Measurements from ENCODE around the gene ZSCAN21. TPM values are rescaled to one million over a fixed set of nuclear protein-coding genes. Genes with fewer than 3 reads are reported as not detected.
A peak's percentile ranks its signal among the peaks of the same experiment; 100 is the strongest.
"Not testable (repeated sequence)": the region's sequence is repeated elsewhere in the genome, so short reads cannot be mapped to it uniquely, and the experiment has no call there.

ZSCAN21 gene
- 17.0 to 17.6 TPM (median 17.4 TPM) in 3 replicates for total RNA-seq

GRCh38 chr7:100049441-100050291 is at the start of gene ZSCAN21:
Gene ZSCAN21 (plus strand): TSS chr7:100049774. CDS start chr7:100057007, 7,233 bp downstream.
- no peaks in the 10 kb centered on the region for H3K9me3 Mint-ChIP-seq
- TF ChIP-seq CTCF (IDR thresholded peaks at IDR 0.05; ENCODE audit: unreplicated experiment) = no peak
- DNase-seq (ENCODE audit: low spot score in 2 of 2, unreplicated experiment in 2 of 2) = peak; percentile 70 to 85
- no peaks in the 10 kb centered on the region for H3K27me3 Mint-ChIP-seq (ENCODE audit: low read depth)
- H3K36me3 Mint-ChIP-seq = peaks cover 4% of the 10 kb centered on the region
- peak within 1 kb of the TSS; percentile 98 for H3K27ac Mint-ChIP-seq
- H3K4me3 Mint-ChIP-seq = peak within 1 kb of the TSS; percentile 89
- peaks cover 15% of the 10 kb centered on the region for H3K4me1 Mint-ChIP-seq

- Mint-ChIP-seq H3K4me3 (no peak overlapping the region), H3K36me3 (no peaks in the 10 kb centered on the region), H3K27ac (no peak overlapping the region), H3K9me3 (no peaks in the 10 kb centered on the region), H3K27me3 (ENCODE audit: low read depth) (peaks cover 4% of the 10 kb centered on the region), H3K4me1 (peaks cover 3% of the 10 kb centered on the region)
- DNase-seq (ENCODE audit: low spot score in 2 of 2, unreplicated experiment in 2 of 2) = no peak
- TF ChIP-seq CTCF (IDR thresholded peaks at IDR 0.05; ENCODE audit: unreplicated experiment) = no peak
Observed at GRCh38 chr7:100000239-100000638, 49.3 kb upstream of the ZSCAN21 start.

- no peak for TF ChIP-seq CTCF (IDR thresholded peaks at IDR 0.05; ENCODE audit: unreplicated experiment)
- peaks cover 9% of the 10 kb centered on the region for H3K4me1 Mint-ChIP-seq
- no peak for DNase-seq (ENCODE audit: low spot score in 2 of 2, unreplicated experiment in 2 of 2)
Observed at GRCh38 chr7:100003711-100004661, 45.6 kb upstream of the ZSCAN21 start.

GRCh38 chr7:100007887-100008286 is 41.7 kb upstream of the ZSCAN21 start:
- Mint-ChIP-seq H3K4me1 (peaks cover 9% of the 10 kb centered on the region), H3K27ac (no peak overlapping the region), H3K27me3 (ENCODE audit: low read depth) (peaks cover 9% of the 10 kb centered on the region), H3K4me3 (no peak overlapping the region), H3K36me3 (no peaks in the 10 kb centered on the region), H3K9me3 (no peaks in the 10 kb centered on the region)
- no peak for TF ChIP-seq CTCF (IDR thresholded peaks at IDR 0.05; ENCODE audit: unreplicated experiment)
- no peak for DNase-seq (ENCODE audit: low spot score in 2 of 2, unreplicated experiment in 2 of 2)

More at GRCh38 chr7:100003711-100004661, 45.6 kb upstream of the ZSCAN21 start:
- H3K27ac Mint-ChIP-seq = no peak overlapping the region
- no peaks in the 10 kb centered on the region for H3K36me3 Mint-ChIP-seq
- H3K27me3 Mint-ChIP-seq (ENCODE audit: low read depth) = peaks cover 1% of the 10 kb centered on the region
- no peak overlapping the region for H3K4me3 Mint-ChIP-seq
- no peaks in the 10 kb centered on the region for H3K9me3 Mint-ChIP-seq

GRCh38 chr7:100008525-100008924 is 41.0 kb upstream of the ZSCAN21 start:
- no peak for DNase-seq (ENCODE audit: low spot score in 2 of 2, unreplicated experiment in 2 of 2)
- peaks cover 9% of the 10 kb centered on the region for H3K4me1 Mint-ChIP-seq
- peaks cover 9% of the 10 kb centered on the region for H3K27me3 Mint-ChIP-seq (ENCODE audit: low read depth)
- peak overlapping the region; percentile 73 for H3K27ac Mint-ChIP-seq
- TF ChIP-seq CTCF (IDR thresholded peaks at IDR 0.05; ENCODE audit: unreplicated experiment) = no peak
- H3K4me3 Mint-ChIP-seq = peak overlapping the region; percentile 13
- H3K36me3 Mint-ChIP-seq = no peaks in the 10 kb centered on the region
- H3K9me3 Mint-ChIP-seq = no peaks in the 10 kb centered on the region

GRCh38 chr7:100009952-100010351 is 39.6 kb upstream of the ZSCAN21 start:
- H3K27me3 Mint-ChIP-seq (ENCODE audit: low read depth); DNase-seq (ENCODE audit: low spot score in 2 of 2, unreplicated experiment in 2 of 2); H3K36me3 Mint-ChIP-seq; H3K9me3 Mint-ChIP-seq; H3K27ac Mint-ChIP-seq; H3K4me3 Mint-ChIP-seq; H3K4me1 Mint-ChIP-seq: not testable (repeated sequence)

Measured in mesothelial cell of epicardium (in vitro differentiated cells).